Measurements from ENCODE around the gene SCUBE3.

Gene SCUBE3

DNA sequence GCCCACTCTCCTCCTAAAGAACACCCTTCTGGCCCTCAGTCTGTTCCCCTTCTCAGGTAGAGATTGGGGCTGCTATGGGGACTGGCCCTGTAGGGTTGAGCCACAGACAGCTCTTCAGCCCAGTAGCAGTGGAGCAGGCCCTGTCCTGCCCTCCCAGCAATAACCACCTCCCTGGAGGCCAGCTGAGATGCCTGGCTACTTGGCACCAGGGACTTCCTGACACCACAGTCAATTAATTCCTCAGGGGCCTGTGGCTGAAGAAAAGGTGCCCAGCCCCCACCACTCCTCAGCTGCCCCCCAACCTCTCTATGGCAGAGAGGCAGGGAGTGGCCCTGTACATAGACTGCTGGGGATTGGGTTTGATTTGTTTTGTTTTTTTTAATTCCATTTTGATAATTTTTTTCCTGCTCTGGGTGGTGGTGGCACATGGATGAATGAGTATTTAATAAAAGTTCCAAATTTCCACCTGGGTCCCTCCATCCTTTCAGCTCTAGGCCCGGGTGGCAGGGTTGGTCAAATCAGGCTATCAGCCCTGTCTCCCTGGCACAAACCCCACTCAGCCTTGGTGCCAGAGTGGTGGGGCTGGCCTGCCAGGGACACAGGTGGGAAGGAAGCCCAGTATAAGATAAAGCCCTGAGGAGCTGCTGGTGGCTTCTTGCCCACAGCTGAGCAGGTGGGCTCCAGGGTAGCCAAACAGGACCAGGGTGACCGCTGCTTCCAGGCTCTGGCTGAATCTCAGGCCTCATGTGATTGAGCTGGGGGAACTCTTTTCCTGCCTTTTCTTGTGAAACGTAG is 82.0 kb downstream of the SCUBE3 start:
- TF ChIP-seq ZNF70 (CRISPR knock-in tag; IDR thresholded peaks at IDR 0.05) (no peak), ZFP3 (CRISPR knock-in tag; IDR thresholded peaks at IDR 0.05) (no peak), ZNF8 (CRISPR knock-in tag; IDR thresholded peaks at IDR 0.05) (no peak), ESRRG (CRISPR knock-in tag; IDR thresholded peaks at IDR 0.05) (no peak), SNAI2 (CRISPR knock-in tag; IDR thresholded peaks at IDR 0.05) (no peak), ZC3H10 (CRISPR knock-in tag; IDR thresholded peaks at IDR 0.05) (no peak), BACH2 (CRISPR knock-in tag; IDR thresholded peaks at IDR 0.05; ENCODE audit: borderline replicate concordance) (no peak), PPARA (CRISPR knock-in tag; IDR thresholded peaks at IDR 0.05; ENCODE audit: borderline replicate concordance) (no peak)
- TF ChIP-seq, protein P1, sequence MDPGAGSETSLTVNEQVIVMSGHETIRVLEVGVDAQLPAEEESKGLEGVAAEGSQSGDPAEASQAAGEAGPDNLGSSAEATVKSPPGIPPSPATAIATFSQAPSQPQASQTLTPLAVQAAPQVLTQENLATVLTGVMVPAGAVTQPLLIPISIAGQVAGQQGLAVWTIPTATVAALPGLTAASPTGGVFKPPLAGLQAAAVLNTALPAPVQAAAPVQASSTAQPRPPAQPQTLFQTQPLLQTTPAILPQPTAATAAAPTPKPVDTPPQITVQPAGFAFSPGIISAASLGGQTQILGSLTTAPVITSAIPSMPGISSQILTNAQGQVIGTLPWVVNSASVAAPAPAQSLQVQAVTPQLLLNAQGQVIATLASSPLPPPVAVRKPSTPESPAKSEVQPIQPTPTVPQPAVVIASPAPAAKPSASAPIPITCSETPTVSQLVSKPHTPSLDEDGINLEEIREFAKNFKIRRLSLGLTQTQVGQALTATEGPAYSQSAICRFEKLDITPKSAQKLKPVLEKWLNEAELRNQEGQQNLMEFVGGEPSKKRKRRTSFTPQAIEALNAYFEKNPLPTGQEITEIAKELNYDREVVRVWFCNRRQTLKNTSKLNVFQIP (CRISPR knock-in tag; IDR thresholded peaks at IDR 0.05; ENCODE audit: borderline replicate concordance, low read depth): no peak
- no peak for ATAC-seq

DNA sequence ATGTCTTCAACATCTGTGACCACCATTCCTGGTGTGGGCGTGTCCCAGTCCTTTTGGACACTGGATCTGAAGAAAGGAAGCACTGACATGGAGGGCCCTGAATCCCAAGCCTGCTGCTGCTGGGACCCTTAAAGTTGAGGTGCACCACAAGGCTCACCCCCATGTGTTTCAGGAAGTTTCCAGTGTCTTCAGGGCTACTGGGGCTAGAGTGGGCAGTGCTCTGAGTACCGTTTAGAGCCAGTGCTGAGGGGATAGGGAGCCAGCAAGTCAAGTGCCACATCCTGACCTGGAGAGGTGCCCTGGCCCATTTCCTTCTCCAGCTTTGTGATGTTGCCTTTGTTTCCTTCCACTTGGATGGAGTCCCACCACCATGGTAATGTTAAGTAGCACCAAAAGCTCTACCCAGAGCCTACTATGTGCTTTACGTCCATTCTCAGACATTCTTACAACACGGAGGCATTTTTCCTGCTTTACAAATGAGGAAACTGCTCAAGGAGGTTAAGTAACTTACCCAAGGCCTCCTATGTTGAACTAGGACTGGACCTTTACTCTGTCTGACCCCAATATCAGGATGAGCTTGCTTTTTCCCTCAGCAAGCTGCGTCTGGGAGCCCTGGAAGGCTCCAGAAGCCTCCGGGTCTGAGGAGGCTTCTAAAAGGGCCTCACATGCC is 83.3 kb downstream of the SCUBE3 start:
- no peak for TF ChIP-seq ZNF565 (CRISPR knock-in tag; conservative IDR thresholded peaks at IDR 0.05; ENCODE audit: low read depth)
- no peak for TF ChIP-seq SNAI2 (CRISPR knock-in tag; IDR thresholded peaks at IDR 0.05)
- TF ChIP-seq GLIS3 (CRISPR knock-in tag; IDR thresholded peaks at IDR 0.05): no peak
- no peak for TF ChIP-seq ZFP30 (CRISPR knock-in tag; IDR thresholded peaks at IDR 0.05)
- TF ChIP-seq, protein P2, sequence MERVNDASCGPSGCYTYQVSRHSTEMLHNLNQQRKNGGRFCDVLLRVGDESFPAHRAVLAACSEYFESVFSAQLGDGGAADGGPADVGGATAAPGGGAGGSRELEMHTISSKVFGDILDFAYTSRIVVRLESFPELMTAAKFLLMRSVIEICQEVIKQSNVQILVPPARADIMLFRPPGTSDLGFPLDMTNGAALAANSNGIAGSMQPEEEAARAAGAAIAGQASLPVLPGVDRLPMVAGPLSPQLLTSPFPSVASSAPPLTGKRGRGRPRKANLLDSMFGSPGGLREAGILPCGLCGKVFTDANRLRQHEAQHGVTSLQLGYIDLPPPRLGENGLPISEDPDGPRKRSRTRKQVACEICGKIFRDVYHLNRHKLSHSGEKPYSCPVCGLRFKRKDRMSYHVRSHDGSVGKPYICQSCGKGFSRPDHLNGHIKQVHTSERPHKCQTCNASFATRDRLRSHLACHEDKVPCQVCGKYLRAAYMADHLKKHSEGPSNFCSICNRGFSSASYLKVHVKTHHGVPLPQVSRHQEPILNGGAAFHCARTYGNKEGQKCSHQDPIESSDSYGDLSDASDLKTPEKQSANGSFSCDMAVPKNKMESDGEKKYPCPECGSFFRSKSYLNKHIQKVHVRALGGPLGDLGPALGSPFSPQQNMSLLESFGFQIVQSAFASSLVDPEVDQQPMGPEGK (CRISPR knock-in tag; IDR thresholded peaks at IDR 0.05; ENCODE audit: borderline replicate concordance): no peak
- no peak for TF ChIP-seq OSR1 (CRISPR knock-in tag; IDR thresholded peaks at IDR 0.05)
- TF ChIP-seq TCF4 (CRISPR knock-in tag; IDR thresholded peaks at IDR 0.05; ENCODE audit: borderline replicate concordance): no peak
- TF ChIP-seq, protein P3, sequence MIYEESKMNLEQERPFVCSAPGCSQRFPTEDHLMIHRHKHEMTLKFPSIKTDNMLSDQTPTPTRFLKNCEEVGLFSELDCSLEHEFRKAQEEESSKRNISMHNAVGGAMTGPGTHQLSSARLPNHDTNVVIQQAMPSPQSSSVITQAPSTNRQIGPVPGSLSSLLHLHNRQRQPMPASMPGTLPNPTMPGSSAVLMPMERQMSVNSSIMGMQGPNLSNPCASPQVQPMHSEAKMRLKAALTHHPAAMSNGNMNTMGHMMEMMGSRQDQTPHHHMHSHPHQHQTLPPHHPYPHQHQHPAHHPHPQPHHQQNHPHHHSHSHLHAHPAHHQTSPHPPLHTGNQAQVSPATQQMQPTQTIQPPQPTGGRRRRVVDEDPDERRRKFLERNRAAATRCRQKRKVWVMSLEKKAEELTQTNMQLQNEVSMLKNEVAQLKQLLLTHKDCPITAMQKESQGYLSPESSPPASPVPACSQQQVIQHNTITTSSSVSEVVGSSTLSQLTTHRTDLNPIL (CRISPR knock-in tag; IDR thresholded peaks at IDR 0.05; ENCODE audit: low read depth): no peak
- no peak for TF ChIP-seq ISL1 (CRISPR knock-in tag; IDR thresholded peaks at IDR 0.05)
- TF ChIP-seq ZC3H10 (CRISPR knock-in tag; IDR thresholded peaks at IDR 0.05): no peak
- ATAC-seq: no peak

DNA sequence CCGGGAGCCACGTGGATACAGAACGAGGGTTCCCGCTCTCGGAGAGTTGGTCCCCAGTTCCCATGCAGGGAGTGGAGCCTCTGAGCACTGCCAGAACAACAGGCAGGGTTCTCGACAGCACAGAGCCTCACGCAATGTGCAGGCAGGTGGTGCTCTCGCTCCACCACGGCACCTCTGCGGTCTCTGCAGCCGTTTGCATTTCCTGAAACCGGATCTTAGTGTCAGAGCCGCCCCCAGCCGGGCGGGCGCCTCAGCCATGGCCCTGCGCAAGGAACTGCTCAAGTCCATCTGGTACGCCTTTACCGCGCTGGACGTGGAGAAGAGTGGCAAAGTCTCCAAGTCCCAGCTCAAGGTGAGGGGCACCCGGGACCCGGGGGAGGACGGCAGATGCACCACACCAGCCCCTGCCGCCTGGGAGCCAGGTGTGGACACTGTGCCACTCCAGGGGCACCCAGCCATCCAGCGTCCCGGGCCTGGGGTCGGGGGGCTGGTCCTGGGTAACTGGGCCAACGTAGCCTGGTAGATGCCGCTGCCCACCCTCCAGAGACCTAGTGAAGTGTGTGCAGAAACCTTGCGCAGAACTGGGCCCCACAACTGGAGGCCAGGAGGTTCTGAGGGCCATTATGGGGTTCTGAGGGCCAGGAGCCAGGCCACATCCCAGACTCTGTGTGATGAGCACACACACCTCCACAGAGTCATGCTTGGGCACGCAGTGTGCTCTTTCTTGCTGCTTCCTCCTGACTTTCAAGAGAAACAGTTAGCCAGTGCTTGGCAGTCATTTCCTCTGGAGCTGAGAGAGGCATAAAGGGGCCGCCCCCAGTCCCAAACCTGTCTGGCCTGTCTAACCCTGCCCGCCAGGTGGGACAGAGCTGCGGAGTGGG is 84.1 kb downstream of the SCUBE3 start, which contains the start of gene DEF6:
TSS of gene DEF6 (plus strand) at position 218 of the 881 bp plus-strand sequence. CDS start at position 257, 39 bp downstream.
- TF ChIP-seq, protein P1 (CRISPR knock-in tag; IDR thresholded peaks at IDR 0.05; ENCODE audit: borderline replicate concordance, low read depth): no peak
- TF ChIP-seq CSDC2 (CRISPR knock-in tag; IDR thresholded peaks at IDR 0.05): no peak
- TF ChIP-seq, protein P3 (CRISPR knock-in tag; IDR thresholded peaks at IDR 0.05; ENCODE audit: low read depth): no peak
- TF ChIP-seq ZNF70 (CRISPR knock-in tag; IDR thresholded peaks at IDR 0.05): no peak
- TF ChIP-seq PPARA (CRISPR knock-in tag; IDR thresholded peaks at IDR 0.05; ENCODE audit: borderline replicate concordance): no peak
- TF ChIP-seq, protein P2 (CRISPR knock-in tag; IDR thresholded peaks at IDR 0.05; ENCODE audit: borderline replicate concordance): no peak
- no peak for TF ChIP-seq OSR1 (CRISPR knock-in tag; IDR thresholded peaks at IDR 0.05)
- no peak for TF ChIP-seq BACH2 (CRISPR knock-in tag; IDR thresholded peaks at IDR 0.05; ENCODE audit: borderline replicate concordance)
- TF ChIP-seq ESRRG (CRISPR knock-in tag; IDR thresholded peaks at IDR 0.05): no peak
- no peak for TF ChIP-seq RARB (CRISPR knock-in tag; IDR thresholded peaks at IDR 0.05)
- TF ChIP-seq SNAI2 (CRISPR knock-in tag; IDR thresholded peaks at IDR 0.05): no peak
- TF ChIP-seq, protein P4, sequence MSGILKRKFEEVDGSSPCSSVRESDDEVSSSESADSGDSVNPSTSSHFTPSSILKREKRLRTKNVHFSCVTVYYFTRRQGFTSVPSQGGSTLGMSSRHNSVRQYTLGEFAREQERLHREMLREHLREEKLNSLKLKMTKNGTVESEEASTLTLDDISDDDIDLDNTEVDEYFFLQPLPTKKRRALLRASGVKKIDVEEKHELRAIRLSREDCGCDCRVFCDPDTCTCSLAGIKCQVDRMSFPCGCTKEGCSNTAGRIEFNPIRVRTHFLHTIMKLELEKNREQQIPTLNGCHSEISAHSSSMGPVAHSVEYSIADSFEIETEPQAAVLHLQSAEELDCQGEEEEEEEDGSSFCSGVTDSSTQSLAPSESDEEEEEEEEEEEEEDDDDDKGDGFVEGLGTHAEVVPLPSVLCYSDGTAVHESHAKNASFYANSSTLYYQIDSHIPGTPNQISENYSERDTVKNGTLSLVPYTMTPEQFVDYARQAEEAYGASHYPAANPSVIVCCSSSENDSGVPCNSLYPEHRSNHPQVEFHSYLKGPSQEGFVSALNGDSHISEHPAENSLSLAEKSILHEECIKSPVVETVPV (CRISPR knock-in tag; IDR thresholded peaks at IDR 0.05): no peak
- ATAC-seq: 0 out of 3 replicates have a peak, but pooled peaks have one; percentile 15

All from SK-N-SH treated with all-trans-retinoic acid at 6 μM for 48 hours (cell line).